ENCODE data around the gene TMEM69.

- TF ChIP-seq POLR2A (IDR thresholded peaks at IDR 0.05) (no peak), CTCF (IDR thresholded peaks at IDR 0.05) (no peak)
These were observed 3.6 kb upstream of the TMEM69 start for GRCh38 chr1:45684402-45684801.

Measured in right lobe of liver (tissue), 4 donors.